ENCODE measurements around the gene N4BP2.

DNA sequence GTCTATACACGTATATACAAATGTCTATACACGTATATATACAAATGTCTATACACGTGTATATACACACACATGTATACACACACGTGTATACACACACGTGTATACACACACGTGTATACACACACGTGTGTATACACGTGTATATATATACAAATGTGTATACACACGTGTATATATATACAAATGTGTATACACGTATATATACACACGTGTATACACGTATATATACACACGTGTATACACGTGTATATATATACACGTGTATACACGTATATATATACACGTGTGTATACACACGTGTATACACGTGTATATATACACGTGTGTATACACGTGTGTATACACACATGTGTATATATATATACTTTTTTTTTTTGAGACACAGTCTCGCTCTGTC, 23.9 kb upstream of the N4BP2 start:
- TF ChIP-seq, protein P1, sequence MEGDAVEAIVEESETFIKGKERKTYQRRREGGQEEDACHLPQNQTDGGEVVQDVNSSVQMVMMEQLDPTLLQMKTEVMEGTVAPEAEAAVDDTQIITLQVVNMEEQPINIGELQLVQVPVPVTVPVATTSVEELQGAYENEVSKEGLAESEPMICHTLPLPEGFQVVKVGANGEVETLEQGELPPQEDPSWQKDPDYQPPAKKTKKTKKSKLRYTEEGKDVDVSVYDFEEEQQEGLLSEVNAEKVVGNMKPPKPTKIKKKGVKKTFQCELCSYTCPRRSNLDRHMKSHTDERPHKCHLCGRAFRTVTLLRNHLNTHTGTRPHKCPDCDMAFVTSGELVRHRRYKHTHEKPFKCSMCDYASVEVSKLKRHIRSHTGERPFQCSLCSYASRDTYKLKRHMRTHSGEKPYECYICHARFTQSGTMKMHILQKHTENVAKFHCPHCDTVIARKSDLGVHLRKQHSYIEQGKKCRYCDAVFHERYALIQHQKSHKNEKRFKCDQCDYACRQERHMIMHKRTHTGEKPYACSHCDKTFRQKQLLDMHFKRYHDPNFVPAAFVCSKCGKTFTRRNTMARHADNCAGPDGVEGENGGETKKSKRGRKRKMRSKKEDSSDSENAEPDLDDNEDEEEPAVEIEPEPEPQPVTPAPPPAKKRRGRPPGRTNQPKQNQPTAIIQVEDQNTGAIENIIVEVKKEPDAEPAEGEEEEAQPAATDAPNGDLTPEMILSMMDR (IDR thresholded peaks at IDR 0.05), result no peak
- TF ChIP-seq POLR2AphosphoS5 (IDR thresholded peaks at IDR 0.05; ENCODE audit: low read depth, low read length) (no peak), TCF7L2 (IDR thresholded peaks at IDR 0.05; ENCODE audit: low read depth, low read length) (no peak), SIN3A (IDR thresholded peaks at IDR 0.05; ENCODE audit: borderline replicate concordance, insufficient read depth, low read depth, low read length) (no peak)
- TF ChIP-seq, protein P2, sequence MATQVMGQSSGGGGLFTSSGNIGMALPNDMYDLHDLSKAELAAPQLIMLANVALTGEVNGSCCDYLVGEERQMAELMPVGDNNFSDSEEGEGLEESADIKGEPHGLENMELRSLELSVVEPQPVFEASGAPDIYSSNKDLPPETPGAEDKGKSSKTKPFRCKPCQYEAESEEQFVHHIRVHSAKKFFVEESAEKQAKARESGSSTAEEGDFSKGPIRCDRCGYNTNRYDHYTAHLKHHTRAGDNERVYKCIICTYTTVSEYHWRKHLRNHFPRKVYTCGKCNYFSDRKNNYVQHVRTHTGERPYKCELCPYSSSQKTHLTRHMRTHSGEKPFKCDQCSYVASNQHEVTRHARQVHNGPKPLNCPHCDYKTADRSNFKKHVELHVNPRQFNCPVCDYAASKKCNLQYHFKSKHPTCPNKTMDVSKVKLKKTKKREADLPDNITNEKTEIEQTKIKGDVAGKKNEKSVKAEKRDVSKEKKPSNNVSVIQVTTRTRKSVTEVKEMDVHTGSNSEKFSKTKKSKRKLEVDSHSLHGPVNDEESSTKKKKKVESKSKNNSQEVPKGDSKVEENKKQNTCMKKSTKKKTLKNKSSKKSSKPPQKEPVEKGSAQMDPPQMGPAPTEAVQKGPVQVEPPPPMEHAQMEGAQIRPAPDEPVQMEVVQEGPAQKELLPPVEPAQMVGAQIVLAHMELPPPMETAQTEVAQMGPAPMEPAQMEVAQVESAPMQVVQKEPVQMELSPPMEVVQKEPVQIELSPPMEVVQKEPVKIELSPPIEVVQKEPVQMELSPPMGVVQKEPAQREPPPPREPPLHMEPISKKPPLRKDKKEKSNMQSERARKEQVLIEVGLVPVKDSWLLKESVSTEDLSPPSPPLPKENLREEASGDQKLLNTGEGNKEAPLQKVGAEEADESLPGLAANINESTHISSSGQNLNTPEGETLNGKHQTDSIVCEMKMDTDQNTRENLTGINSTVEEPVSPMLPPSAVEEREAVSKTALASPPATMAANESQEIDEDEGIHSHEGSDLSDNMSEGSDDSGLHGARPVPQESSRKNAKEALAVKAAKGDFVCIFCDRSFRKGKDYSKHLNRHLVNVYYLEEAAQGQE (IDR thresholded peaks at IDR 0.05; ENCODE audit: insufficient read depth in 1 of 2, low read depth in 2 of 2, low read length in 1 of 2), result no peak
